ENCODE results near the gene TBRG4. TPM values are rescaled to one million over a fixed set of nuclear protein-coding genes. Genes with fewer than 3 reads are reported as not detected.

The TBRG4 gene
- total and polyA plus RNA-seq, 8 donors, result 15.6 to 39.8 (median 25.2) TPM

GRCh38 chr7:45065031-45065995, 46.2 kb downstream of the TBRG4 start:
- Histone ChIP-seq H3K27ac (no peak overlapping the region), H3K4me1 (no peaks in the 10 kb centered on the region), H3K27me3 (no peaks in the 10 kb centered on the region), H3K4me3 (no peak overlapping the region), H3K36me3 (peaks cover 0 to 14% (median 5%) of the 10 kb centered on the region in 3 donors), H3K9me3 (no peaks in the 10 kb centered on the region)
- DNase-seq, result peak in 1 of 6 donors; percentile 3
- FAIRE-seq, result no peak
- WGBS, 2 donors, result 83 to 95% methylated on average over 12 of the region's 12 CpGs
- ATAC-seq, result no peak
- intact Hi-C loops (cut with DNase I), result no loop called here
- TF ChIP-seq CTCF (IDR thresholded peaks at IDR 0.05), result no peak

DNA sequence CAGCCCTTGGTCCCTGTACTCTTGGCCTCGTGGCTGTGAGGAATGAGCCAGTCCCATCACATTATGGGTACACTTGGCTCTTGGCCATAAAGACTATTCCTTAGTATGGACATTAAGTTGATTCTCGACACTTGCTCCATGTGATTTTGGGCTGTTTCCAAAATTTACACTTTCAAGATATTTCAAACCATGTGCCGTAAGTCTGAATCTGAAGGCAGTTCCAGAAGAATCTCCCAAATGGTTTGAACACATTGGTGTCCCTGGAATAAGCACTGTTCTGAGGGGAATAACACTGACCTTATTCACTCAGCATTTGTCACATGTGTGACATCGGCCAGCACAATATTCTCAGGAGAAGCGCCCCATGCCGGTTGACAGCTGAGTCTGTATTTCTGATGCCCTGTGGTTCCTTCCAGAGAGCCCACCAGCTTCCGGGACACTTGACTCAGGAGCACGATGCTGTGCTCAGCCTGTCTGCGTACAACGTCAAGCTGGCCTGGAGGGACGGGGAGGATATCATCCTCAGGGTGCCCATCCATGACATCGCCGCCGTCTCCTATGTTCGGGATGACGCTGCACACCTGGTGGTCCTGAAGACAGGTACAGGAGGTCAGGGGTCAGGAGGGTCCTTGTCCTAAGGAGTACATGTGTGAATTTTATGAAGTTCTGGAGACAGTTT, 47.3 kb downstream of the TBRG4 start:
- intact Hi-C loops (cut with DNase I), result no loop called here
- WGBS, 2 donors, result 89 to 97% methylated on average over 16 of the region's 16 CpGs
- H3K36me3 ChIP-seq, result peaks cover 0 to 5% (median 3%) of the 10 kb centered on the region in 3 donors
- no peaks in the 10 kb centered on the region for H3K9me3 ChIP-seq
- no peak for TF ChIP-seq CTCF (IDR thresholded peaks at IDR 0.05)
- no peaks in the 10 kb centered on the region for H3K4me1 ChIP-seq
- H3K27ac ChIP-seq, result no peak overlapping the region
- no peaks in the 10 kb centered on the region for H3K27me3 ChIP-seq
- no peak for DNase-seq
- no peak for FAIRE-seq
- no peak for ATAC-seq
- no peak overlapping the region for H3K4me3 ChIP-seq

DNA sequence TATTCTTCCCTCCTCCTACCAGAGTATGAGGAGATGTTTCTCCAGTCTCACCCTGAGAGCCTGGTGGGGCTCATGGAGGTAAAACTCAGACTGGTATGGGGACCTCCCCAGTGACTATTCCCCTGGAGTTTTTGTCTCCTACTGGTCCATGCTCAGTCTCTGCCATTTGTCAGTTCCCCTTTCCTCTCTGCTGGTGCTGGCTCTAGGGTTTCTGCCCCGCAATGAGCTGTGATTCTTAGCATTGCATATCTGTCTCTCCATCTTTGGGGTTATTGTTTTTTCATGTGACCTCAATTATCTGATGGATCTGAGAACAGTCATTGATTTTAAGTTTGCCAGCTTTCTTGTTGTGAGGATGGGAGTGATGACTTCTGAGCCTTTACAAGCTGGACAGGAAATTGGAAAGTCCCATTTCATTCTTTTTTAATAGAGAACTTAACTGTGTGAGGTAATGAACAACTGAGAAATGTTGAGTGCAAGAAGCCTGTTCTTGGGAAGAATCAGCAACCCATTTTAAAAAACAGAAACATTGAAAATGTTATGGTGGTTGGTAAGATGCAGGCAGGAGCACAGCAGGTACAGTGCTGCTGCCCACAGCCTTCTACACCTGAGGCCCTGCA, 49.6 kb downstream of the TBRG4 start:
- intact Hi-C loops (cut with DNase I), result no loop called here
- no peak for FAIRE-seq
- Histone ChIP-seq H3K27ac (no peak overlapping the region), H3K27me3 (no peaks in the 10 kb centered on the region), H3K4me3 (no peak overlapping the region), H3K36me3 (no peaks in the 10 kb centered on the region), H3K4me1 (no peaks in the 10 kb centered on the region), H3K9me3 (no peaks in the 10 kb centered on the region)
- ATAC-seq, result no peak
- DNase-seq, result no peak
- TF ChIP-seq CTCF (IDR thresholded peaks at IDR 0.05), result no peak
- 91 to 93% methylated on average over 1 of the region's 1 CpG for WGBS, 2 donors

DNA sequence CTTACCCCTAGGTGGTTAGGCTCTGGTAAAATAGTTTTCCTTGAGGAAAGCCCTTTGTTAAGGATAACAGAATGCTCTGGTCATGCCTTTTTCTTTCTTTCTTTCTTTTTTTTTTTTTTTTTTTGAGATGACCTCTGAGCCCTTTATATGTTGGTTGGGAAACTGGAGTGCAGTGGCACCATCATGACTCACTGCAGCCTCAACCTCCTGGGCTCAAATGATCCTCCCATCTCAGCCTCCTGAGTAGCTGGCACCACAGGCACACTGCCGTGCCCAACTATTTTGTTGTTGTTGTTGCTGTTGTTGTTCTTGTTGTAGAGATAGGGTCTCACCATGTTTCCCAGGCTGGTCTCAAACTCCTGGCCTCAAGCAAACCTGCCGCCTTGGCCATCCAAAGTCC, 50.1 kb downstream of the TBRG4 start:
- DNase-seq, result no peak
- Histone ChIP-seq H3K27ac (no peak overlapping the region), H3K9me3 (no peaks in the 10 kb centered on the region), H3K4me1 (no peaks in the 10 kb centered on the region), H3K4me3 (no peak overlapping the region), H3K36me3 (no peaks in the 10 kb centered on the region), H3K27me3 (no peaks in the 10 kb centered on the region)
- ATAC-seq, result no peak
- no peak for TF ChIP-seq CTCF (IDR thresholded peaks at IDR 0.05)
- WGBS, 2 donors, result 98% methylated on average over 2 of the region's 2 CpGs
- no peak for FAIRE-seq
- intact Hi-C loops (cut with DNase I), result no loop called here
